Mucosa of descending colon (tissue), 3 donors: ENCODE data around the gene B3GALT2. TPM values are rescaled to one million over a fixed set of nuclear protein-coding genes. Genes with fewer than 3 reads are reported as not detected.
A peak's percentile ranks its signal among the peaks of the same experiment; 100 is the strongest.

Experiments
- ATAC-seq: fragments of 200-7000 bp; cut with Tn5 transposase; one replicate; pipeline ENCODE4 v1.9.1; 2020; ENCODE audit warnings: mild to moderate bottlenecking, moderate library complexity
- DNase-seq, 3 donors: peaks; one replicate each; pipeline ENCODE4 v3.0.0-alpha.2; 2020
- H3K36me3 ChIP-seq: fragments of 200-600 bp; one replicate; pipeline ENCODE4 v1.8.0; 2021; ENCODE audit warnings: low read depth, mild to moderate bottlenecking
- H3K4me1 ChIP-seq: fragments of 200-600 bp; one replicate; pipeline ENCODE4 v1.8.0; 2021; ENCODE audit warnings: low read depth, mild to moderate bottlenecking
- H3K4me3 ChIP-seq: fragments of 200-600 bp; one replicate; pipeline ENCODE4 v1.8.0; 2021; ENCODE audit warnings: mild to moderate bottlenecking
- H3K9me3 ChIP-seq: fragments of 200-600 bp; one replicate; pipeline ENCODE4 v1.8.0; 2021; ENCODE audit warnings: mild to moderate bottlenecking
- CTCF ChIP-seq: fragments of 200-600 bp; IDR thresholded peaks from one replicate; pipeline ENCODE4 v1.8.0; 2022; ENCODE audit warnings: antibody characterized with exemption, mild to moderate bottlenecking
- intact Hi-C, 2 donors: fragments of 100-400 bp; cut with DNase I in 1 of 2; cut with micrococcal nuclease in 1 of 2; formaldehyde crosslinking; loops; one replicate each; pipeline versions ENCODE4 v1.11.0 to v1.11.1; 2022; cut with DNase I, micrococcal nuclease
- total RNA-seq, 3 donors: library from RNA; stranded (reverse); fragmentation: NEBNext Ultra II Directional in 2 of 3; extraction: Animal tissue kit (Norgen Biotek cat#: 25700) in 2 of 3; gene quantifications; one replicate each; pipeline versions ENCODE4 v1.2.1 to v1.2.4, GENCODE V29; 2021 to 2023
- donor health status: DM: no; HTN: no; CAD: no; lungs with moderate emphysema.
- donor health status: DM: no; HTN: no; CAD: no.
- donor health status: DM: no; HTN: yes; CAD: no.

Gene B3GALT2
- total RNA-seq, 3 donors from 2014 or later, result 0.43 to 1.5 (median 0.67) TPM

GRCh38 chr1:193181985-193182384 lies 4.4 kb downstream of the B3GALT2 start:
- DNase-seq, result no peak
- TF ChIP-seq CTCF, result no peak
- ATAC-seq, result no peak
- Histone ChIP-seq H3K36me3 (no peaks in the 10 kb centered on the region), H3K4me1 (peaks cover 23% of the 10 kb centered on the region), H3K4me3 (no peak overlapping the region), H3K9me3 (no peaks in the 10 kb centered on the region)
- intact Hi-C loops, result loop anchor here in 1 of 2 donors (10.0 kb wide), 2 partner anchors 223 to 1113 kb away; no protein-coding TSS in a partner anchor

- ATAC-seq, result no peak
- Histone ChIP-seq H3K9me3 (no peaks in the 10 kb centered on the region), H3K4me1 (peaks cover 20% of the 10 kb centered on the region), H3K36me3 (no peaks in the 10 kb centered on the region), H3K4me3 (no peak overlapping the region)
- no peak for TF ChIP-seq CTCF
- DNase-seq, result no peak
- intact Hi-C loops, result loop anchor here in 1 of 2 donors (10.0 kb wide), 2 partner anchors 223 to 1113 kb away; no protein-coding TSS in a partner anchor
Observed at GRCh38 chr1:193181536-193181935, 4.9 kb downstream of the B3GALT2 start.

GRCh38 chr1:193179094-193179493 lies 7.3 kb downstream of the B3GALT2 start:
- ATAC-seq, result peak; percentile 63
- no peak for TF ChIP-seq CTCF
- H3K4me1 ChIP-seq, result peaks cover 10% of the 10 kb centered on the region

GRCh38 chr1:193176788-193177187 lies 9.6 kb downstream of the B3GALT2 start:
- Histone ChIP-seq H3K4me3 (no peak overlapping the region), H3K4me1 (peaks cover 10% of the 10 kb centered on the region), H3K36me3 (no peaks in the 10 kb centered on the region), H3K9me3 (no peaks in the 10 kb centered on the region)
- no peak for DNase-seq
- no peak for TF ChIP-seq CTCF
- intact Hi-C loops, result no loop called here
- no peak for ATAC-seq

More at GRCh38 chr1:193179094-193179493, 7.3 kb downstream of the B3GALT2 start:
- Histone ChIP-seq H3K36me3 (no peaks in the 10 kb centered on the region), H3K4me3 (peak overlapping the region; percentile 1), H3K9me3 (no peaks in the 10 kb centered on the region)
- peak in 1 of 3 donors; percentile 22 for DNase-seq
- intact Hi-C loops, result no loop called here

GRCh38 chr1:193176113-193176512 lies 10.3 kb downstream of the B3GALT2 start:
- intact Hi-C loops, result no loop called here
- TF ChIP-seq CTCF, result no peak
- no peaks in the 10 kb centered on the region for H3K9me3 ChIP-seq
- peaks cover 10% of the 10 kb centered on the region for H3K4me1 ChIP-seq
- no peak overlapping the region for H3K4me3 ChIP-seq
- ATAC-seq, result no peak
- DNase-seq, result no peak
- H3K36me3 ChIP-seq, result no peaks in the 10 kb centered on the region

GRCh38 chr1:193157360-193157759 lies 29.1 kb downstream of the B3GALT2 start:
- Histone ChIP-seq H3K4me3 (no peak overlapping the region), H3K4me1 (peaks cover 13% of the 10 kb centered on the region), H3K36me3 (no peaks in the 10 kb centered on the region), H3K9me3 (no peaks in the 10 kb centered on the region)
- DNase-seq (no peak), ATAC-seq (no peak)
- no peak for TF ChIP-seq CTCF
- intact Hi-C loops, result no loop called here
